Right lobe of liver (tissue), 6 donors: ENCODE data around the gene OSBPL9. TPM values are rescaled to one million over a fixed set of nuclear protein-coding genes. Genes with fewer than 3 reads are reported as not detected.

Source experiments
- ATAC-seq, 4 donors: fragments of 200-7000 bp; cut with Tn5 transposase; one replicate each; pipeline ENCODE4 v1.9.1; 2020; ENCODE audit warnings: mild to moderate bottlenecking in 4 of 4, moderate library complexity in 4 of 4
- DNase-seq, 3 donors: peaks; one replicate each; pipeline ENCODE4 v3.0.0-alpha.2; 2020
- H3K27ac ChIP-seq, 3 donors: fragments of 200-600 bp; one replicate each; pipeline ENCODE4 v1.8.0; 2022
- H3K27me3 ChIP-seq, 2 donors: fragments of 200-600 bp; one replicate each; pipeline ENCODE4 v1.8.0; 2022
- H3K36me3 ChIP-seq, 4 donors: fragments of 200-600 bp; sonication (generic) in 1 of 4; one replicate each; pipeline versions ENCODE4 v1.5.1 to v1.8.0; 2017 to 2022; ENCODE audit warnings: control low read depth in 1 of 4
- H3K4me1 ChIP-seq, 4 donors: fragments of 200-600 bp; sonication (generic) in 1 of 4; one replicate each; pipeline versions ENCODE4 v1.5.1 to v1.8.0; 2017 to 2022; ENCODE audit warnings: control low read depth in 1 of 4
- H3K4me3 ChIP-seq, 3 donors: fragments of 200-600 bp; one replicate each; pipeline ENCODE4 v1.8.0; 2022
- H3K9me3 ChIP-seq, 4 donors: fragments of 200-600 bp; sonication (generic) in 1 of 4; one replicate each; pipeline versions ENCODE4 v1.5.1 to v1.8.0; 2017 to 2022; ENCODE audit warnings: control low read depth in 1 of 4
- CTCF ChIP-seq, 4 donors: fragments of 200-600 bp in 3 of 4; fragments of 450-650 bp in 1 of 4; IDR thresholded peaks; one replicate each; pipeline versions ENCODE4 v1.5.1 to v1.8.0; 2016 to 2022; ENCODE audit warnings: antibody characterized with exemption in 4 of 4, mild to moderate bottlenecking in 2 of 4
- POLR2A ChIP-seq: fragments of 450-650 bp; IDR thresholded peaks from one replicate; pipeline ENCODE4 v1.6.1; 2017; ENCODE audit warnings: antibody characterized with exemption, mild to moderate bottlenecking
- WGBS: methylation state at CpG from one replicate; pipeline ENCODE4 v1.1.6; 2018; ENCODE audit warnings: low coverage, low lambda C conversion rate; ENCODE audit not compliant: insufficient coverage; ENCODE audit errors: missing lambda C conversion rate; 5-methylcytosine and 5-hydroxymethylcytosine counted together
- intact Hi-C, 2 donors: fragments of 100-400 bp; cut with DNase I; formaldehyde crosslinking; loops; one replicate each; pipeline versions ENCODE4 v1.11.2 to v1.14.1; 2022
- total RNA-seq, 6 experiments: library from RNA; depleted of rRNA in 2 of 6; stranded (reverse); fragments of >200 nt in 2 of 6; fragmentation: NEBNext Ultra II Directional in 3 of 6; extraction: Animal tissue kit (Norgen Biotek cat#: 25700) in 3 of 6; gene quantifications; one replicate each; pipeline versions ENCODE4 v1.1.0 to v1.2.4, GENCODE V29; 2016 to 2023
- donor health status: DM: no; HTN: yes; CAD: no.
- donor health status: DM: no; HTN: no; CAD: no.
- donor health status: DM: no; HTN: no; CAD: no.
- donor health status: DM: no; HTN: yes; CAD: no.
- donor health status: DM: no; HTN: yes; CAD: no.

The OSBPL9 gene
- total RNA-seq, 6 experiments from 2014 or later: 51.7 to 90.5 (median 71.7) TPM

GRCh38 chr1:51708911-51709760 is 92.2 kb downstream of the OSBPL9 start:
- Histone ChIP-seq H3K9me3 (no peaks in the 10 kb centered on the region), H3K36me3 (no peaks in the 10 kb centered on the region), H3K27ac (no peak overlapping the region), H3K4me1 (no peaks in the 10 kb centered on the region), H3K27me3 (no peaks in the 10 kb centered on the region), H3K4me3 (no peak overlapping the region)
- DNase-seq (peak; percentile 24 to 63 (median 51)), ATAC-seq (peak; percentile 31 to 79 (median 40))
- TF ChIP-seq CTCF (IDR thresholded peaks at IDR 0.05): no peak
- WGBS: 84% methylated on average over 10 of the region's 15 CpGs
- intact Hi-C loops: no loop called here

- Histone ChIP-seq H3K27me3 (no peaks in the 10 kb centered on the region), H3K4me3 (no peak overlapping the region), H3K9me3 (no peaks in the 10 kb centered on the region), H3K36me3 (no peaks in the 10 kb centered on the region), H3K4me1 (no peaks in the 10 kb centered on the region), H3K27ac (no peak overlapping the region)
- peak in 1 of 4 donors; percentile 13 for ATAC-seq
- TF ChIP-seq POLR2A: no peak
- no peak for TF ChIP-seq CTCF (IDR thresholded peaks at IDR 0.05)
- intact Hi-C loops: no loop called here
- DNase-seq: no peak
- 15% methylated on average over 2 of the region's 2 CpGs for WGBS
Measured at GRCh38 chr1:51709951-51710350, 93.1 kb downstream of the OSBPL9 start.

- 92% methylated on average over 1 of the region's 1 CpG for WGBS
- intact Hi-C loops: no loop called here
- no peaks in the 10 kb centered on the region for H3K9me3 ChIP-seq
- peaks cover 0 to 11% (median 0%) of the 10 kb centered on the region in 4 donors for H3K4me1 ChIP-seq
- no peak overlapping the region for H3K4me3 ChIP-seq
- TF ChIP-seq CTCF (IDR thresholded peaks at IDR 0.05): no peak
- no peak for TF ChIP-seq POLR2A
- no peak overlapping the region for H3K27ac ChIP-seq
- H3K36me3 ChIP-seq: no peaks in the 10 kb centered on the region
- no peaks in the 10 kb centered on the region for H3K27me3 ChIP-seq
- ATAC-seq: no peak
- DNase-seq: no peak
Measured at GRCh38 chr1:51712590-51712989, 95.7 kb downstream of the OSBPL9 start.

- no peak for DNase-seq
- H3K27me3 ChIP-seq: no peaks in the 10 kb centered on the region
- H3K4me1 ChIP-seq: peaks cover 0 to 11% (median 0%) of the 10 kb centered on the region in 4 donors
- TF ChIP-seq POLR2A: no peak
- TF ChIP-seq CTCF (IDR thresholded peaks at IDR 0.05): no peak
- no peaks in the 10 kb centered on the region for H3K36me3 ChIP-seq
- intact Hi-C loops: no loop called here
- 94% methylated on average over 8 of the region's 8 CpGs for WGBS
- no peak for ATAC-seq
- H3K27ac ChIP-seq: no peak overlapping the region
- H3K9me3 ChIP-seq: no peaks in the 10 kb centered on the region
- no peak overlapping the region for H3K4me3 ChIP-seq
Measured at GRCh38 chr1:51714374-51715019, 97.6 kb downstream of the OSBPL9 start.
